ENCODE data around the gene TRMT112.

Gene TRMT112

GRCh38 chr11:64294774-64295173 lies 22.6 kb downstream of the TRMT112 start:
- in situ Hi-C loops (cut with HindIII; ENCODE audit: low sequenced_read_pairs): no loop called here

- in situ Hi-C loops (cut with HindIII; ENCODE audit: low sequenced_read_pairs): no loop called here
Observed at GRCh38 chr11:64292460-64293254, 24.7 kb downstream of the TRMT112 start.

- in situ Hi-C loops (cut with HindIII; ENCODE audit: low sequenced_read_pairs): no loop called here
Observed at GRCh38 chr11:64291752-64292459, 25.5 kb downstream of the TRMT112 start.

GRCh38 chr11:64291262-64291751 lies 26.1 kb downstream of the TRMT112 start, which contains the start of gene KCNK4:
KCNK4 (plus strand) TSS chr11:64291302; CDS start chr11:64293019, 1,717 bp downstream.
- in situ Hi-C loops (cut with HindIII; ENCODE audit: low sequenced_read_pairs): no loop called here

GRCh38 chr11:64290352-64291261 lies 26.8 kb downstream of the TRMT112 start:
- in situ Hi-C loops (cut with HindIII; ENCODE audit: low sequenced_read_pairs): no loop called here

- in situ Hi-C loops (cut with HindIII; ENCODE audit: low sequenced_read_pairs): no loop called here
Observed at GRCh38 chr11:64289002-64289564, 28.3 kb downstream of the TRMT112 start.

GRCh38 chr11:64288353-64288750 lies 29.0 kb downstream of the TRMT112 start:
- in situ Hi-C loops (cut with HindIII; ENCODE audit: low sequenced_read_pairs): no loop called here

- in situ Hi-C loops (cut with HindIII; ENCODE audit: low sequenced_read_pairs): no loop called here
Observed at GRCh38 chr11:64287676-64288352, 29.5 kb downstream of the TRMT112 start.

GRCh38 chr11:64286801-64287159 lies 30.6 kb downstream of the TRMT112 start:
- in situ Hi-C loops (cut with HindIII; ENCODE audit: low sequenced_read_pairs): no loop called here

- in situ Hi-C loops (cut with HindIII; ENCODE audit: low sequenced_read_pairs): no loop called here
Observed at GRCh38 chr11:64285885-64286800, 31.2 kb downstream of the TRMT112 start.

- in situ Hi-C loops (cut with HindIII; ENCODE audit: low sequenced_read_pairs): no loop called here
Observed at GRCh38 chr11:64284962-64285884, 32.1 kb downstream of the TRMT112 start, which contains the start of gene GPR137. GPR137 (plus strand) TSS chr11:64285848; CDS start chr11:64286525, 677 bp downstream.

- in situ Hi-C loops (cut with HindIII; ENCODE audit: low sequenced_read_pairs): no loop called here
Observed at GRCh38 chr11:64284048-64284961, 33.1 kb downstream of the TRMT112 start, which contains the start of gene BAD. BAD (minus strand) TSS chr11:64284665; CDS start chr11:64284368, 297 bp downstream.

GRCh38 chr11:64283092-64283491 lies 34.3 kb downstream of the TRMT112 start:
- in situ Hi-C loops (cut with HindIII; ENCODE audit: low sequenced_read_pairs): no loop called here

- in situ Hi-C loops (cut with HindIII; ENCODE audit: low sequenced_read_pairs): no loop called here
Observed at GRCh38 chr11:64281957-64282770, 35.2 kb downstream of the TRMT112 start.

GRCh38 chr11:64278576-64279190 lies 38.7 kb downstream of the TRMT112 start:
- in situ Hi-C loops (cut with HindIII; ENCODE audit: low sequenced_read_pairs): no loop called here
